ENCODE results near the gene TCERG1L.

DNA sequence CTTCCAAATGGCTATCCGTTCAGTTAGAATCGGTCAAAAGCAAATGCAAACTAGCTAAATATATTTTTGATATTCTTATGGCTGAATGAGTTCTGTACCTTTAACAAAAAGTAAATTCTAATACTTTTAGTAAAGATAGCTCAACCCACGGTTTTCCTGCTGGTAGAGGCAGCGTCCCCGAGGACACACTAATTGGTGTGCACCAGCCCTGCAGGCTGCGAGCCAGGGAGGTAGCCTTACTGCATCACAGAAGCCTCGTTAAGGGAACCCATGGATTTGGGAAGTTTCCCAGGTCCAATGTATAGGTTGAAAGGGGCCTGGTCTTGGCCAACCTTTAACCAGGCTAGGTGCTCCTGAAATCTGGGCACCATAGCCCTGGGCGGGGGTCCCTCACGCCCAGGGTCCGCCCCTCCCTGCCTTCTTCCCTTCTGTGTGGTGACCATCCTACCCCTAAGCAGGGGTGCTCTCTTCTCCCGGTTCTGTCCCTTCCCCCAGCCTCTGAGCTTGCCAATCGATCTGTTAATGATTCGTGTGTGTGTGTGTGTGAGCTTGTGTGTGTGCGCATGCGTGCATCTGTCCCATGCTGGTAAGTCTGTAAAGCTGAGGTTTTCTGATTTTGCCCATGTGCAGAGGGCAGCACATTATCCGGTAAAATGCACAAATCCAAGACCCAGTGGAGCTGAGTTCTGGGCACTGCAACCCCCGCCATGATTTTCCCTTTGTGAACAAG lies 191.7 kb downstream of the TCERG1L start:
- TF ChIP-seq, protein P1, sequence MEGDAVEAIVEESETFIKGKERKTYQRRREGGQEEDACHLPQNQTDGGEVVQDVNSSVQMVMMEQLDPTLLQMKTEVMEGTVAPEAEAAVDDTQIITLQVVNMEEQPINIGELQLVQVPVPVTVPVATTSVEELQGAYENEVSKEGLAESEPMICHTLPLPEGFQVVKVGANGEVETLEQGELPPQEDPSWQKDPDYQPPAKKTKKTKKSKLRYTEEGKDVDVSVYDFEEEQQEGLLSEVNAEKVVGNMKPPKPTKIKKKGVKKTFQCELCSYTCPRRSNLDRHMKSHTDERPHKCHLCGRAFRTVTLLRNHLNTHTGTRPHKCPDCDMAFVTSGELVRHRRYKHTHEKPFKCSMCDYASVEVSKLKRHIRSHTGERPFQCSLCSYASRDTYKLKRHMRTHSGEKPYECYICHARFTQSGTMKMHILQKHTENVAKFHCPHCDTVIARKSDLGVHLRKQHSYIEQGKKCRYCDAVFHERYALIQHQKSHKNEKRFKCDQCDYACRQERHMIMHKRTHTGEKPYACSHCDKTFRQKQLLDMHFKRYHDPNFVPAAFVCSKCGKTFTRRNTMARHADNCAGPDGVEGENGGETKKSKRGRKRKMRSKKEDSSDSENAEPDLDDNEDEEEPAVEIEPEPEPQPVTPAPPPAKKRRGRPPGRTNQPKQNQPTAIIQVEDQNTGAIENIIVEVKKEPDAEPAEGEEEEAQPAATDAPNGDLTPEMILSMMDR (IDR thresholded peaks at IDR 0.05), result no peak
- TF ChIP-seq POLR2A (IDR thresholded peaks at IDR 0.05) (no peak), EP300 (IDR thresholded peaks at IDR 0.05) (no peak), POLR2AphosphoS5 (IDR thresholded peaks at IDR 0.05) (no peak)

Measured in stomach (tissue), 4 donors.